Endothelial cell of umbilical vein (primary cell): ENCODE data around the gene SGCG. TPM values are rescaled to one million over a fixed set of nuclear protein-coding genes. Genes with fewer than 3 reads are reported as not detected.

Source experiments
- BruUV-seq: library from RNA; stranded (reverse); fragments of 400-500 nt; replicated peaks from 2 replicates; lab custom pipeline; 2021; lab: Mats Ljungman, UMichigan
- CTCF ChIA-PET: fragments of 300-600, 350-600 bp; sonication (Branson Sonifier 250); formaldehyde crosslinking; loops from one replicate; lab custom pipeline; 2021; ENCODE audit warnings: antibody characterized with exemption, inconsistent platforms; lab: Charles Lee
- POLR2A ChIA-PET: fragments of 300-600, 350-600 bp; sonication (Branson Sonifier 250); formaldehyde crosslinking; loops from one replicate; lab custom pipeline; 2021; ENCODE audit warnings: antibody characterized with exemption, inconsistent platforms; lab: Charles Lee
- DNase-seq: peaks from one replicate; pipeline ENCODE4 v3.0.0-alpha.2; 2011; ENCODE audit warnings: low read depth, low spot score
- FAIRE-seq: peaks from 2 replicates; lab custom pipeline; 2011; peaks lifted over from hg19 to GRCh38; lab: Jason Lieb, UNC
- H2AFZ ChIP-seq: 2 replicates; pipeline ENCODE4 v1.6.0; 2012; ENCODE audit warnings: low read depth, low read length, control low read depth, inconsistent platforms
- H3K27ac ChIP-seq: 2 replicates; pipeline ENCODE4 v1.5.1; 2011; ENCODE audit warnings: low read depth, mild to moderate bottlenecking, control low read depth, low read length, moderate library complexity; ENCODE audit not compliant: insufficient read depth
- H3K27me3 ChIP-seq, 2 experiments: 2 replicates each; pipeline versions ENCODE4 v1.6.0 to v1.6.1; 2011; ENCODE audit warnings: low read length in 2 of 2, mixed read lengths in 1 of 2; ENCODE audit not compliant: control insufficient read depth in 2 of 2, insufficient read depth in 2 of 2
- H3K36me3 ChIP-seq, 2 experiments: 2 replicates in 1 of 2; 3 replicates in 1 of 2; pipeline ENCODE4 v1.5.1; 2011; ENCODE audit warnings: low read length in 2 of 2, mild to moderate bottlenecking in 1 of 2, moderate library complexity in 1 of 2; ENCODE audit not compliant: control insufficient read depth in 2 of 2, insufficient read depth in 2 of 2; ENCODE audit errors: extremely low read depth in 1 of 2
- H3K4me1 ChIP-seq: 3 replicates; pipeline ENCODE4 v1.5.1; 2011; ENCODE audit warnings: mild to moderate bottlenecking, low read length; ENCODE audit not compliant: control insufficient read depth, insufficient read depth; ENCODE audit errors: extremely low read depth
- H3K4me2 ChIP-seq: 2 replicates; pipeline ENCODE4 v1.6.1; 2011; ENCODE audit warnings: low read length, control low read depth, mixed read lengths; ENCODE audit not compliant: insufficient read depth
- H3K4me3 ChIP-seq, 3 experiments: fragments of 200-600 bp in 1 of 3; sonication (generic), shearing (Covaris generic) in 1 of 3; replicated peaks in 1 of 3; 2 replicates each; pipeline ENCODE4 v1.5.1; 2011 to 2016; ENCODE audit warnings: control low read depth in 3 of 3, low read length in 3 of 3, mild to moderate bottlenecking in 2 of 3, inconsistent platforms in 1 of 3, low read depth in 1 of 3, moderate library complexity in 1 of 3; ENCODE audit not compliant: insufficient read depth in 1 of 3
- H3K79me2 ChIP-seq: 2 replicates; pipeline ENCODE4 v1.6.0; 2012; ENCODE audit warnings: low read length, inconsistent platforms; ENCODE audit not compliant: control insufficient read depth, insufficient read depth
- H3K9ac ChIP-seq: replicated peaks from 2 replicates; pipeline ENCODE3; 2011; ENCODE audit warnings: low read length, control low read depth; ENCODE audit not compliant: insufficient read depth; ENCODE audit errors: extremely low read depth
- H3K9me1 ChIP-seq: replicated peaks from 3 replicates; pipeline ENCODE4 v1.6.0; 2011; ENCODE audit warnings: mild to moderate bottlenecking, low read length; ENCODE audit not compliant: control insufficient read depth, insufficient read depth; ENCODE audit errors: extremely low read depth
- H3K9me3 ChIP-seq: replicated peaks from 2 replicates; pipeline ENCODE4 v1.5.1; 2012; ENCODE audit warnings: low read length, inconsistent platforms; ENCODE audit not compliant: control insufficient read depth, insufficient read depth
- H4K20me1 ChIP-seq: replicated peaks from 2 replicates; pipeline ENCODE3; 2011; ENCODE audit warnings: mild to moderate bottlenecking, low read length; ENCODE audit not compliant: control insufficient read depth, insufficient read depth; ENCODE audit errors: extremely low read depth
- CTCF ChIP-seq, 2 donors: IDR thresholded peaks; 1 replicate in 1 of 2; 2 replicates in 1 of 2; pipeline ENCODE4 v1.5.1; 2011; ENCODE audit warnings: low read length in 2 of 2, mild to moderate bottlenecking in 2 of 2, moderate library complexity in 2 of 2, control low read depth in 1 of 2, inconsistent platforms in 1 of 2, low read depth in 1 of 2; ENCODE audit not compliant: insufficient read depth in 1 of 2; ENCODE audit errors: extremely low read depth in 1 of 2
- EZH2 ChIP-seq: IDR thresholded peaks from 2 replicates; pipeline ENCODE4 v1.6.1; 2012; ENCODE audit warnings: borderline replicate concordance, low read depth, mild to moderate bottlenecking, moderate library complexity, low read length, inconsistent platforms; ENCODE audit not compliant: severe bottlenecking
- FOS ChIP-seq: IDR thresholded peaks from 2 replicates; pipeline ENCODE4 v1.6.1; 2011; ENCODE audit warnings: mild to moderate bottlenecking, low read length, moderate library complexity, borderline replicate concordance; ENCODE audit not compliant: insufficient read depth
- GATA2 ChIP-seq: IDR thresholded peaks from 2 replicates; pipeline ENCODE4 v1.7.0; 2011; ENCODE audit warnings: low read depth, mild to moderate bottlenecking, moderate library complexity, mixed read lengths, low read length; ENCODE audit not compliant: insufficient read length, insufficient read depth
- JUN ChIP-seq: IDR thresholded peaks from 2 replicates; pipeline ENCODE4 v1.6.1; 2011; ENCODE audit warnings: borderline replicate concordance, low read depth; ENCODE audit not compliant: insufficient read length, insufficient read depth
- MAX ChIP-seq: IDR thresholded peaks from 2 replicates; pipeline ENCODE4 v1.6.1; 2011; ENCODE audit not compliant: insufficient read depth, insufficient read length
- MYC ChIP-seq: IDR thresholded peaks from one replicate; pipeline ENCODE4 v1.6.1; 2011; ENCODE audit warnings: mild to moderate bottlenecking, low read depth, low read length
- POLR2A ChIP-seq: IDR thresholded peaks from 2 replicates; pipeline ENCODE4 v1.6.1; 2012; ENCODE audit warnings: low read depth, mild to moderate bottlenecking, control low read depth, low read length
- POLR2AphosphoS5 ChIP-seq: IDR thresholded peaks from 2 replicates; pipeline ENCODE4 v1.6.1; 2012; ENCODE audit warnings: low read depth, mild to moderate bottlenecking, control low read depth, low read length, moderate library complexity; ENCODE audit not compliant: insufficient read depth
- dilution Hi-C: fragments of 300-500 bp; cut with MboI; formaldehyde crosslinking; loops from one replicate; pipeline ENCODE4 v1.15.0; 2019; ENCODE audit warnings: low sequenced_read_pairs; ENCODE audit not compliant: extremely low pct_ligation_motif_present
- intact Hi-C: fragments of 100-400 bp; cut with micrococcal nuclease; formaldehyde crosslinking; loops from one replicate; pipeline ENCODE4 v1.10.0; 2022
- polyA plus RNA-seq, 4 experiments: library from polyadenylated mRNA; depleted of rRNA in 3 of 4; stranded (reverse) in 3 of 4; unstranded in 1 of 4; fragments of >200 nt; gene quantifications; 2 replicates each; pipeline versions ENCODE4 v1.2.1 to v1.2.3, GENCODE V29; 2011 to 2012; ENCODE audit warnings: missing spikeins in 1 of 4
- total RNA-seq: library from RNA; stranded (reverse); gene quantifications from 2 replicates; pipeline ENCODE4 v1.2.3, GENCODE V29; 2021

SGCG gene
- total and polyA plus RNA-seq, 2 donors (not counting 3 experiments of a cell fraction or from before 2014, with no cell fraction given), result 0.22 TPM; not detected in 1

GRCh38 chr13:23268441-23268840 is 87.7 kb downstream of the SGCG start:
- POLR2A ChIA-PET, result no interaction called here
- intact Hi-C loops (no loop called here), dilution Hi-C loops (no loop called here)
- Histone ChIP-seq H3K9ac (no peak overlapping the region), H3K79me2 (no peaks in the 10 kb centered on the region), H3K27ac (no peak overlapping the region), H3K9me3 (no peaks in the 10 kb centered on the region), H3K4me1 (no peaks in the 10 kb centered on the region), H3K9me1 (no peaks in the 10 kb centered on the region), H3K27me3 (no peaks in the 10 kb centered on the region), H3K4me3 (no peak overlapping the region), H2AFZ (no peak overlapping the region), H4K20me1 (no peaks in the 10 kb centered on the region), H3K36me3 (no peaks in the 10 kb centered on the region), H3K4me2 (no peak overlapping the region)
- BruUV-seq, result no TSS peak
- TF ChIP-seq FOS (no peak), MAX (no peak), GATA2 (no peak), EZH2 (no peak), POLR2A (no peak), MYC (no peak), JUN (no peak), POLR2AphosphoS5 (no peak)
- CTCF ChIA-PET, result no interaction called here
- FAIRE-seq (no peak), DNase-seq (no peak)

- intact Hi-C loops, result no loop called here
- TF ChIP-seq GATA2, result no peak
- no peak for TF ChIP-seq JUN
- TF ChIP-seq POLR2A, result no peak
- no peak for TF ChIP-seq MYC
- no peak for TF ChIP-seq CTCF (IDR thresholded peaks at IDR 0.05; ENCODE audit: extremely low read depth in 1 of 2, insufficient read depth in 1 of 2, low read depth in 1 of 2, low read length in 2 of 2)
- TF ChIP-seq FOS, result no peak
- TF ChIP-seq EZH2, result no peak
- TF ChIP-seq MAX, result no peak
- TF ChIP-seq POLR2AphosphoS5, result no peak
- FAIRE-seq, result no peak
- no peaks in the 10 kb centered on the region for H3K79me2 ChIP-seq
- no peak overlapping the region for H3K4me3 ChIP-seq
- no peak overlapping the region for H3K4me2 ChIP-seq
- ChIA-PET POLR2A (no interaction called here), CTCF (no interaction called here)
- H3K9me1 ChIP-seq, result no peaks in the 10 kb centered on the region
- no peaks in the 10 kb centered on the region for H3K4me1 ChIP-seq
- dilution Hi-C loops, result no loop called here
- no peak for DNase-seq
- no peaks in the 10 kb centered on the region for H3K36me3 ChIP-seq
- BruUV-seq, result no TSS peak
- H3K27me3 ChIP-seq, result no peaks in the 10 kb centered on the region
- no peak overlapping the region for H3K9ac ChIP-seq
- H4K20me1 ChIP-seq, result no peaks in the 10 kb centered on the region
- H3K27ac ChIP-seq, result no peak overlapping the region
- no peak overlapping the region for H2AFZ ChIP-seq
- no peaks in the 10 kb centered on the region for H3K9me3 ChIP-seq
Observed at GRCh38 chr13:23271331-23271730, 90.6 kb downstream of the SGCG start.
